HG02970 (cell line): ENCODE measurements around the gene ACP4.

Source experiments
- ATAC-seq: cut with Tn5 transposase; IDR thresholded peaks from one replicate; pipeline ENCODE4 v1.9.1; 2021; ENCODE audit warnings: mild to moderate bottlenecking, moderate library complexity, moderate number of reproducible peaks; ENCODE audit not compliant: unreplicated experiment, low FRiP score

ACP4 gene

GRCh38 chr19:50838239-50838638 lies 48.0 kb downstream of the ACP4 start:
- ATAC-seq = no peak

- no peak for ATAC-seq
These were observed 49.8 kb downstream of the ACP4 start for GRCh38 chr19:50839712-50840655.

- ATAC-seq = no peak
These were observed 51.9 kb downstream of the ACP4 start for GRCh38 chr19:50842130-50842529.

- no peak for ATAC-seq
These were observed 53.0 kb downstream of the ACP4 start for GRCh38 chr19:50843205-50843604.

- no peak for ATAC-seq
These were observed 53.5 kb downstream of the ACP4 start for GRCh38 chr19:50843701-50844221.

GRCh38 chr19:50844296-50844935 lies 54.2 kb downstream of the ACP4 start:
- no peak for ATAC-seq
